GM12878 (cell line): ENCODE results near the gene CXXC5. TPM values are rescaled to one million over a fixed set of nuclear protein-coding genes. Genes with fewer than 3 reads are reported as not detected.
A peak's percentile ranks its signal among the peaks of the same experiment; 100 is the strongest.

Source experiments
- ATAC-seq: fragments of 200-7000 bp; cut with Tn5 transposase; 3 replicates; pipeline ENCODE4 v1.9.1; 2020; ENCODE audit warnings: mild to moderate bottlenecking, moderate library complexity
- BruUV-seq: library from RNA; stranded (reverse); fragments of 400-500 nt; replicated peaks from 2 replicates; lab custom pipeline; 2021; lab: Mats Ljungman, UMichigan
- CTCF ChIA-PET: fragments of 300-600 bp; sonication (Branson Sonifier 250); formaldehyde crosslinking; extraction: SDS; loops from one replicate; lab custom pipeline; 2021; ENCODE audit warnings: inconsistent platforms; lab: Yijun Ruan, JAX
- POLR2A ChIA-PET: fragments of 350-600 bp; formaldehyde crosslinking; extraction: SDS; loops from one replicate; lab custom pipeline; 2021; ENCODE audit warnings: inconsistent platforms; lab: Charles Lee
- RAD21 ChIA-PET: fragments of 300-600 bp; sonication (Branson Sonifier 250); formaldehyde crosslinking; loops from one replicate; lab custom pipeline; 2023; ENCODE audit warnings: antibody characterized with exemption; ENCODE audit not compliant: unreplicated experiment; lab: Charles Lee
- SMC1A ChIA-PET: fragments of 300-600 bp; sonication (Branson Sonifier 250); formaldehyde crosslinking; loops from one replicate; lab custom pipeline; 2023; ENCODE audit not compliant: unreplicated experiment, uncharacterized antibody; lab: Charles Lee
- DNase-seq: peaks from one replicate; pipeline ENCODE4 v3.0.0-alpha.2; 2011; ENCODE audit warnings: low read depth, low spot score
- FAIRE-seq: peaks from 3 replicates; lab custom pipeline; 2011; peaks lifted over from hg19 to GRCh38; lab: Jason Lieb, UNC
- H2AFZ ChIP-seq: 2 replicates; pipeline ENCODE4 v1.6.0; 2011; ENCODE audit warnings: low read depth, low read length, control low read depth; ENCODE audit not compliant: control insufficient read depth
- H3K27ac ChIP-seq: 2 replicates; pipeline ENCODE4 v1.5.1; 2011; ENCODE audit warnings: control low read depth; ENCODE audit not compliant: control insufficient read depth, insufficient read depth
- H3K27me3 ChIP-seq, 2 experiments: replicated peaks in 1 of 2; 2 replicates each; pipeline versions ENCODE4 v1.6.0 to v1.6.1; 2011; ENCODE audit warnings: low read length in 1 of 2; ENCODE audit not compliant: control insufficient read depth in 2 of 2, insufficient read depth in 2 of 2
- H3K36me3 ChIP-seq, 2 experiments: 2 replicates each; pipeline ENCODE4 v1.5.1; 2011; ENCODE audit warnings: low read length in 1 of 2; ENCODE audit not compliant: control insufficient read depth in 2 of 2, insufficient read depth in 2 of 2
- H3K4me1 ChIP-seq: 2 replicates; pipeline ENCODE4 v1.6.1; 2011; ENCODE audit warnings: mild to moderate bottlenecking, low read length, moderate library complexity, mixed read lengths; ENCODE audit not compliant: control insufficient read depth, insufficient read depth
- H3K4me2 ChIP-seq: 2 replicates; pipeline ENCODE4 v1.6.0; 2011; ENCODE audit warnings: control low read depth; ENCODE audit not compliant: control insufficient read depth, insufficient read depth
- H3K4me3 ChIP-seq: fragments of 200-600 bp; sonication (generic); 2 replicates; pipeline ENCODE4 v1.5.1; 2016
- H3K79me2 ChIP-seq: 2 replicates; pipeline ENCODE4 v1.6.0; 2011; ENCODE audit warnings: low read length; ENCODE audit not compliant: control insufficient read depth, insufficient read depth
- H3K9ac ChIP-seq: 2 replicates; pipeline ENCODE4 v1.8.0; 2011; ENCODE audit warnings: low read length, control low read depth, mixed read lengths; ENCODE audit not compliant: control insufficient read depth, insufficient read depth
- H3K9me3 ChIP-seq: replicated peaks from 3 replicates; pipeline ENCODE4 v1.5.1; 2011; ENCODE audit warnings: mild to moderate bottlenecking, low read length; ENCODE audit not compliant: control insufficient read depth, insufficient read depth
- H4K20me1 ChIP-seq: 2 replicates; pipeline ENCODE4 v1.6.0; 2011; ENCODE audit not compliant: control insufficient read depth, insufficient read depth
- BHLHE40 ChIP-seq, 2 experiments: fragments of 450-650 bp in 1 of 2; IDR thresholded peaks; 2 replicates each; pipeline ENCODE4 v1.6.1; 2011 to 2017; ENCODE audit warnings: low read depth in 2 of 2, borderline replicate concordance in 1 of 2, improper control_type of control experiment in 1 of 2, low read length in 1 of 2, mild to moderate bottlenecking in 1 of 2
- CEBPZ ChIP-seq: fragments of 150-350 bp; IDR thresholded peaks from 2 replicates; pipeline ENCODE4 v1.6.1; 2016; ENCODE audit warnings: low read depth, low read length
- ESRRA ChIP-seq: IDR thresholded peaks from 2 replicates; pipeline ENCODE4 v1.6.1; 2012; ENCODE audit warnings: mild to moderate bottlenecking, low read length, improper control_type of control experiment
- IKZF1 ChIP-seq: fragments of 450-650 bp; conservative IDR thresholded peaks from 2 replicates; pipeline ENCODE4 v1.6.1; 2017; ENCODE audit warnings: antibody characterized with exemption, mild to moderate bottlenecking
- IRF3 ChIP-seq: fragments of 450-650 bp; IDR thresholded peaks from 2 replicates; pipeline ENCODE4 v1.6.1; 2014; ENCODE audit warnings: mild to moderate bottlenecking
- MEF2A ChIP-seq: IDR thresholded peaks from 2 replicates; pipeline ENCODE4 v1.6.1; 2011; ENCODE audit warnings: low read depth, mild to moderate bottlenecking, low read length, moderate library complexity; ENCODE audit not compliant: insufficient read depth
- NFXL1 ChIP-seq: fragments of 450-650 bp; IDR thresholded peaks from 2 replicates; pipeline ENCODE4 v1.6.1; 2017; ENCODE audit warnings: antibody characterized with exemption, mild to moderate bottlenecking, borderline replicate concordance
- NR2C2 ChIP-seq: IDR thresholded peaks from 2 replicates; pipeline ENCODE4 v1.6.1; 2011; ENCODE audit warnings: borderline replicate concordance, low read depth; ENCODE audit not compliant: control insufficient read depth, insufficient read length
- NR2F1 ChIP-seq: fragments of 450-650 bp; conservative IDR thresholded peaks from 2 replicates; pipeline ENCODE4 v1.6.1; 2017; ENCODE audit warnings: mild to moderate bottlenecking
- RELA ChIP-seq: fragments of 450-650 bp; IDR thresholded peaks from 2 replicates; pipeline ENCODE4 v1.8.0; 2014; ENCODE audit warnings: borderline replicate concordance; ENCODE audit not compliant: partially characterized antibody
- SREBF2 ChIP-seq: IDR thresholded peaks from 2 replicates; pipeline ENCODE4 v1.6.1; 2012; ENCODE audit warnings: mild to moderate bottlenecking, low read length
- TCF7 ChIP-seq: IDR thresholded peaks from 2 replicates; pipeline ENCODE4 v1.6.1; 2014; ENCODE audit warnings: antibody characterized with exemption, borderline replicate concordance
- ZNF217 ChIP-seq: fragments of 450-650 bp; IDR thresholded peaks from 2 replicates; pipeline ENCODE4 v1.6.1; 2017; ENCODE audit warnings: antibody characterized with exemption, mild to moderate bottlenecking
- WGBS: methylation state at CpG from one replicate; pipeline ENCODE4 v1.1.6; 2016; ENCODE audit warnings: low lambda C conversion rate; ENCODE audit not compliant: insufficient replicate concordance, insufficient coverage; ENCODE audit errors: missing lambda C conversion rate; 5-methylcytosine and 5-hydroxymethylcytosine counted together
- in situ Hi-C: fragments of 300-500 bp; cut with MboI; formaldehyde crosslinking; loops from 9 replicates; pipeline ENCODE4 v1.14.3; 2018; ENCODE audit warnings: mixed read lengths
- intact Hi-C: fragments of 100-400 bp; cut with micrococcal nuclease; formaldehyde crosslinking; loops from one replicate; pipeline ENCODE4 v1.14.2; 2022; ENCODE audit not compliant: unreplicated experiment
- polyA plus RNA-seq, 11 experiments: library from polyadenylated mRNA; depleted of rRNA in 4 of 11; unstranded in 6 of 11; stranded (reverse) in 5 of 11; fragments of >200 nt; fragmentation: Nextera tagmentation in 4 of 11; fragmentation: Illumina TruSeq in 1 of 11; extraction: Ambion mirVana in 4 of 11; extraction: Trizol in 1 of 11; gene quantifications; 1 replicate in 1 of 11; 2 replicates in 10 of 11; pipeline versions ENCODE4 v1.2.1 to v1.2.3, GENCODE V29; 2011 to 2016; ENCODE audit warnings: inconsistent platforms in 2 of 11, missing spikeins in 2 of 11, low read depth in 1 of 11
- total RNA-seq, 4 experiments: library from RNA; depleted of rRNA in 3 of 4; stranded (reverse); fragments of >200 nt in 3 of 4; fragmentation: Illumina TruSeq in 1 of 4; extraction: Trizol in 1 of 4; gene quantifications; 2 replicates each; pipeline versions ENCODE4 v1.2.1 to v1.2.3, GENCODE V29; 2013 to 2021

CXXC5 gene
- total and polyA plus RNA-seq, 10 of the 15 experiments (the other 5 are each of a cell fraction or from before 2014, with no cell fraction given), result 1.8 to 90.8 (median 40.7) TPM

DNA sequence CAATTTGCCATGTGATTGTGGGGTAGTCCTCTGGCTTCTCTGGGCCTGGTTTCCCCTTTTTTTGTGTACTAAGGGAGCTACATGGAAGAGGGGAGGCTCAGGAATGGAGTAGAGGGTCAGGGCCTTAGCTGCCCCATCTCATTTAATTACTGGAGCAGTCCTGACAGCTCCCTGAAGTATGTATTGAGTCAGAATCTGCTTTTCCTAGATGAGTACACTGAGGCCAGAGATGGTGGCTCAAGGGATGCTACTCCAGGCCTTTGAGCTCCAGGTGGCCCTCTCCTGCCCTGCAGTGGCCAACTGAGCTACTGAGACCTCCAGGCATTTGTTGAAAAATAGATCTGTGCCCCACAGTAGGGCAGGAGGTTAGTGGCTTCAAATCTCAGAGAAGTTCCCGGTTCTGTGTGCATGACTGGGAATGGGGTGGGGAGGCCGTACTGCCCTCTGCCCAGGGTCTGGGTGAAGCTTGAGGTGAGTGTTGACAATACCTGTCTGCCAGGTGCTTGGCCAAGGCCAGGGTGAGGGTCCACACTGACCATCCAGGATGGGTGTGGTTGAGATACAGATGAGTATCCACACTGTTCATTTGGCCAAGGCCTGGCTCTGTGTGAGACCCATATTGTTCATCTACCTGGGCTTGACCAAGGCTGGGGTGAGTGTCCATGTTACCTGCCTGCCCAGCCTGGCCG, 45.7 kb downstream of the CXXC5 start:
- Histone ChIP-seq H3K4me2 (no peak overlapping the region), H3K79me2 (no peaks in the 10 kb centered on the region), H3K36me3 (no peaks in the 10 kb centered on the region), H3K9me3 (no peaks in the 10 kb centered on the region), H2AFZ (no peak overlapping the region), H3K27ac (no peak overlapping the region)
- in situ Hi-C loops, result loop anchor here (5.0 kb wide), 1 partner anchor 62 kb away; no protein-coding TSS in a partner anchor
- POLR2A ChIA-PET, result no interaction called here
- DNase-seq (no peak), ATAC-seq (no peak)
- intact Hi-C loops, result loop anchor here (5.0 kb wide), 1 partner anchor 42 kb away; no protein-coding TSS in a partner anchor
- SMC1A ChIA-PET, result interaction anchor here (0.7 to 7.7 kb wide), 7 partner anchors 16 to 234 kb away, joined by 3 to 212 read pairs (median 3); partner anchors contain the start of gene CXXC5
- RAD21 ChIA-PET, result interaction anchor here (0.6 to 9.2 kb wide), 8 partner anchors 17 to 275 kb away, joined by 3 to 241 read pairs (median 14); partner anchors contain the start of gene CXXC5
- CTCF ChIA-PET, result interaction anchor here (1.5 to 10.5 kb wide), 5 partner anchors 17 to 271 kb away, joined by 3 to 335 read pairs (median 54); no protein-coding TSS in a partner anchor
- WGBS, result 78% methylated on average over 3 of the region's 3 CpGs
- TF ChIP-seq BHLHE40 (IDR thresholded peaks at IDR 0.05; ENCODE audit: borderline replicate concordance in 1 of 2, low read depth in 2 of 2, low read length in 1 of 2), result no peak
- no peak for TF ChIP-seq MEF2A
- no peak for TF ChIP-seq ESRRA
- TF ChIP-seq ZNF217, result no peak
- TF ChIP-seq NFXL1, result no peak
- TF ChIP-seq IRF3, result no peak
- TF ChIP-seq NR2C2, result no peak
- TF ChIP-seq CEBPZ, result no peak
- no peak for TF ChIP-seq NR2F1
- no peak for TF ChIP-seq IKZF1
- TF ChIP-seq TCF7, result no peak
- no peak for TF ChIP-seq SREBF2
- TF ChIP-seq RELA, result no peak
- TF ChIP-seq, all 136 proteins: peak for 0
- peaks cover 17% of the 10 kb centered on the region for H3K4me1 ChIP-seq
- H4K20me1 ChIP-seq, result no peaks in the 10 kb centered on the region
- BruUV-seq, result no TSS peak
- no peaks in the 10 kb centered on the region for H3K27me3 ChIP-seq
- H3K4me3 ChIP-seq, result no peak overlapping the region
- H3K9ac ChIP-seq, result no peak overlapping the region
- peak; percentile 56 for FAIRE-seq
